HCT116 (cell line): ENCODE results near the gene MED1. TPM values are rescaled to one million over a fixed set of nuclear protein-coding genes. Genes with fewer than 3 reads are reported as not detected.
A peak's percentile ranks its signal among the peaks of the same experiment; 100 is the strongest.
"Not testable (repeated sequence)": the region's sequence is repeated elsewhere in the genome, so short reads cannot be mapped to it uniquely, and the experiment has no call there.

Source experiments
- ATAC-seq: fragments of 200-7000 bp; cut with Tn5 transposase; 2 replicates; pipeline ENCODE4 v1.9.1; 2020; ENCODE audit warnings: mild to moderate bottlenecking, moderate library complexity
- BruUV-seq: library from RNA; stranded (reverse); fragments of 400-500 nt; replicated peaks from 2 replicates; lab custom pipeline; 2021; lab: Mats Ljungman, UMichigan
- CTCF ChIA-PET: fragments of 300-600 bp; sonication (Branson Sonifier 250); formaldehyde crosslinking; loops from one replicate; lab custom pipeline; 2021; ENCODE audit warnings: antibody characterized with exemption; lab: Charles Lee
- POLR2A ChIA-PET: fragments of 300-600, 350-600 bp; sonication (Branson Sonifier 250); formaldehyde crosslinking; loops from one replicate; lab custom pipeline; 2021; ENCODE audit warnings: antibody characterized with exemption; lab: Charles Lee
- RAD21 ChIA-PET, 2 experiments: fragments of 300-600 bp; sonication (Branson Sonifier 250); formaldehyde crosslinking; loops; one replicate each; lab custom pipeline; 2023; ENCODE audit warnings: low total read pairs in 2 of 2; ENCODE audit not compliant: uncharacterized antibody in 2 of 2, unreplicated experiment in 2 of 2, low non-redundant PET in 1 of 2; lab: Charles Lee
- DNase-seq: peaks from one replicate; pipeline ENCODE4 v3.0.0-alpha.2; 2010; ENCODE audit warnings: low read depth, low spot score
- H2AFZ ChIP-seq: fragments of 200-600 bp; shearing (Covaris generic), sonication (generic); 2 replicates; pipeline ENCODE4 v1.6.1; 2017; ENCODE audit warnings: low read depth, mixed run types, mixed read lengths, antibody characterized with exemption, low read length; ENCODE audit not compliant: poor library complexity, severe bottlenecking
- H3K27ac ChIP-seq: 2 replicates; pipeline ENCODE4 v1.5.1; 2012; ENCODE audit warnings: low read depth, low read length
- H3K27me3 ChIP-seq: fragments of 200-600 bp; sonication (generic); 2 replicates; pipeline ENCODE4 v1.6.1; 2016; ENCODE audit warnings: mixed run types, low read length, mixed read lengths; ENCODE audit not compliant: insufficient read depth
- H3K36me3 ChIP-seq, 2 experiments: fragments of 200-500 bp in 1 of 2; fragments of 200-600 bp in 1 of 2; sonication (Bioruptor generic) in 1 of 2; sonication (generic) in 1 of 2; 2 replicates each; pipeline versions ENCODE4 v1.5.1 to v1.6.1; 2014 to 2016; ENCODE audit warnings: low read length in 2 of 2, inconsistent platforms in 1 of 2, mixed read lengths in 1 of 2, mixed run types in 1 of 2; ENCODE audit not compliant: insufficient read depth in 2 of 2, control insufficient read depth in 1 of 2
- H3K4me1 ChIP-seq, 2 experiments: fragments of 200-600 bp in 1 of 2; sonication (generic) in 1 of 2; 2 replicates each; pipeline versions ENCODE4 v1.5.1 to v1.6.1; 2012 to 2017; ENCODE audit warnings: low read length in 2 of 2, inconsistent platforms in 1 of 2, mild to moderate bottlenecking in 1 of 2, mixed read lengths in 1 of 2, mixed run types in 1 of 2, moderate library complexity in 1 of 2; ENCODE audit not compliant: insufficient read depth in 2 of 2, control insufficient read depth in 1 of 2
- H3K4me2 ChIP-seq: fragments of 200-600 bp; sonication (generic); 2 replicates; pipeline ENCODE4 v1.6.1; 2017; ENCODE audit warnings: mixed run types, low read length, mixed read lengths
- H3K4me3 ChIP-seq, 2 experiments: fragments of 200-600 bp in 1 of 2; sonication (generic) in 1 of 2; replicated peaks in 1 of 2; 2 replicates each; pipeline ENCODE4 v1.5.1; 2011 to 2016; ENCODE audit warnings: low read length in 2 of 2, control low read depth in 1 of 2, low read depth in 1 of 2, mild to moderate bottlenecking in 1 of 2, mixed read lengths in 1 of 2, mixed run types in 1 of 2
- H3K79me2 ChIP-seq: fragments of 200-600 bp; sonication (generic); 2 replicates; pipeline ENCODE4 v1.6.1; 2017; ENCODE audit warnings: mild to moderate bottlenecking, mixed run types, low read length, moderate library complexity, mixed read lengths; ENCODE audit not compliant: insufficient read depth
- H3K9ac ChIP-seq: fragments of 200-600 bp; sonication (generic); 2 replicates; pipeline ENCODE4 v1.6.1; 2016; ENCODE audit warnings: low read length, mixed read lengths
- H3K9me2 ChIP-seq: fragments of 200-600 bp; sonication (generic), shearing (Covaris generic); 2 replicates; pipeline ENCODE4 v1.6.1; 2017; ENCODE audit warnings: mixed run types, mild to moderate bottlenecking, moderate library complexity; ENCODE audit not compliant: insufficient read depth
- H3K9me3 ChIP-seq, 2 experiments: fragments of 200-500 bp in 1 of 2; fragments of 200-600 bp in 1 of 2; sonication (Bioruptor generic) in 1 of 2; sonication (generic) in 1 of 2; 2 replicates each; pipeline ENCODE4 v1.6.1; 2014 to 2017; ENCODE audit warnings: low read length in 2 of 2, mixed read lengths in 2 of 2, inconsistent platforms in 1 of 2, low read depth in 1 of 2, mild to moderate bottlenecking in 1 of 2, mixed run types in 1 of 2, moderate library complexity in 1 of 2; ENCODE audit not compliant: control insufficient read depth in 1 of 2, insufficient read depth in 1 of 2
- H4K20me1 ChIP-seq: fragments of 200-600 bp; sonication (generic), shearing (Covaris generic); 2 replicates; pipeline ENCODE4 v1.6.1; 2017; ENCODE audit warnings: mixed run types, mild to moderate bottlenecking, moderate library complexity; ENCODE audit not compliant: insufficient read depth
- ATF3 ChIP-seq: IDR thresholded peaks from 2 replicates; pipeline ENCODE4 v1.6.1; 2012
- EGR1 ChIP-seq: IDR thresholded peaks from 2 replicates; pipeline ENCODE4 v1.6.1; 2012; ENCODE audit warnings: low read depth
- ELF1 ChIP-seq: IDR thresholded peaks from 2 replicates; pipeline ENCODE4 v1.6.1; 2012; ENCODE audit warnings: low read depth, borderline replicate concordance
- EZH2 ChIP-seq: fragments of 200-600 bp; sonication (generic); IDR thresholded peaks from 2 replicates; pipeline ENCODE4 v1.6.1; 2017; ENCODE audit warnings: antibody characterized with exemption, mixed run types
- EZH2phosphoT487 ChIP-seq: fragments of 200-600 bp; IDR thresholded peaks from 2 replicates; pipeline ENCODE4 v1.6.1; 2018; ENCODE audit warnings: antibody characterized with exemption, borderline replicate concordance
- JUND ChIP-seq: IDR thresholded peaks from 2 replicates; pipeline ENCODE4 v1.6.1; 2012
- POLR2A ChIP-seq: IDR thresholded peaks from 2 replicates; pipeline ENCODE4 v1.7.0; 2011; ENCODE audit warnings: borderline replicate concordance; ENCODE audit not compliant: insufficient read depth, insufficient read length; ENCODE audit errors: extremely low read depth
- POLR2AphosphoS5 ChIP-seq: IDR thresholded peaks from 2 replicates; pipeline ENCODE4 v1.6.1; 2011; ENCODE audit warnings: mild to moderate bottlenecking, low read depth, low read length, moderate library complexity
- RAD21 ChIP-seq: IDR thresholded peaks from 2 replicates; pipeline ENCODE4 v1.6.1; 2012; ENCODE audit warnings: low read depth, mild to moderate bottlenecking
- SIN3A ChIP-seq: IDR thresholded peaks from 2 replicates; pipeline ENCODE4 v1.6.1; 2012; ENCODE audit warnings: low read depth
- SRF ChIP-seq: IDR thresholded peaks from 2 replicates; pipeline ENCODE4 v1.6.1; 2012; ENCODE audit warnings: low read depth
- TCF7L2 ChIP-seq: IDR thresholded peaks from 2 replicates; pipeline ENCODE4 v1.7.0; 2011; ENCODE audit warnings: borderline replicate concordance, inconsistent platforms; ENCODE audit not compliant: insufficient read depth, insufficient read length; ENCODE audit errors: extremely low read depth
- YY1 ChIP-seq: IDR thresholded peaks from 2 replicates; pipeline ENCODE4 v1.6.1; 2011; ENCODE audit warnings: low read length, low read depth, moderate library complexity, mild to moderate bottlenecking; ENCODE audit not compliant: insufficient replicate concordance; ENCODE audit errors: extremely low read depth
- intact Hi-C: fragments of 100-400 bp; cut with micrococcal nuclease; formaldehyde crosslinking; loops from 2 replicates; pipeline ENCODE4 v1.10.0; 2022
- total RNA-seq: library from RNA; stranded (reverse); gene quantifications from one replicate; pipeline ENCODE4 v1.2.1, GENCODE V29; 2021; ENCODE audit not compliant: unreplicated experiment
- TF ChIP-seq, protein P1 (sequence below): IDR thresholded peaks from 2 replicates; pipeline ENCODE4 v1.6.1; 2012
- TF ChIP-seq, protein P2 (sequence below): IDR thresholded peaks from 2 replicates; pipeline ENCODE4 v1.6.1; 2011; ENCODE audit warnings: mild to moderate bottlenecking, low read length, moderate library complexity; ENCODE audit not compliant: insufficient replicate concordance; ENCODE audit errors: extremely low read depth

MED1 gene
- total RNA-seq, 1 experiment from 2014 or later = 55.7 TPM

GRCh38 chr17:39464639-39465181, 13.6 kb upstream of the MED1 start:
- POLR2A ChIA-PET, H3K9me3 ChIP-seq, CTCF ChIA-PET, H3K36me3 ChIP-seq, H2AFZ ChIP-seq, H3K9me2 ChIP-seq, H3K4me3 ChIP-seq, H3K27me3 ChIP-seq, RAD21 ChIA-PET, H3K27ac ChIP-seq, intact Hi-C loops, H3K9ac ChIP-seq, ATAC-seq, DNase-seq, BruUV-seq, H3K4me2 ChIP-seq: not testable (repeated sequence)
- H3K79me2 ChIP-seq = peaks cover 81% of the 10 kb centered on the region
- peaks cover 12 to 29% of the 10 kb centered on the region in 2 experiments; a peak in 3 of 4 replicates for H3K4me1 ChIP-seq
- peaks cover 11% of the 10 kb centered on the region for H4K20me1 ChIP-seq

DNA sequence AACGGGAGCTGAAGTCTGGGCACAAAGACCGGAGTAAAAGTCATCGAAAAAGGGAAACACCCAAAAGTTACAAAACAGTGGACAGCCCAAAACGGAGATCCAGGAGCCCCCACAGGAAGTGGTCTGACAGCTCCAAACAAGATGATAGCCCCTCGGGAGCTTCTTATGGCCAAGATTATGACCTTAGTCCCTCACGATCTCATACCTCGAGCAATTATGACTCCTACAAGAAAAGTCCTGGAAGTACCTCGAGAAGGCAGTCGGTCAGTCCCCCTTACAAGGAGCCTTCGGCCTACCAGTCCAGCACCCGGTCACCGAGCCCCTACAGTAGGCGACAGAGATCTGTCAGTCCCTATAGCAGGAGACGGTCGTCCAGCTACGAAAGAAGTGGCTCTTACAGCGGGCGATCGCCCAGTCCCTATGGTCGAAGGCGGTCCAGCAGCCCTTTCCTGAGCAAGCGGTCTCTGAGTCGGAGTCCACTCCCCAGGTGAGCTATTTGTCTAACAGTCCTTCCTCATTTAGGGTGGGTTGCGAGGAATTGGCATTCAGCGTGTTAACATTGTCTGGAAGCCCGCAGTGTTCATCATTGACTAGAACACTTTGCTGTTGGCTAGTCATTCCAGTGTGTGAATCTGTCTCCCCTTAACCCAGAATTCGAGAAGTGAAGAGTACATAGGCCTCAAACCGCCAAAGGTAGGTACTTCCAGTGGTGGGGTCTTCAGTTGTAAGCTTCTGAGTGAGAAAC, 11.7 kb upstream of the MED1 start:
- Histone ChIP-seq H3K4me2 (peak overlapping the region; percentile 89), H3K36me3 (peaks cover 0 to 7% of the 10 kb centered on the region in 2 experiments; a peak in 2 of 4 replicates), H3K4me1 (peaks cover 12 to 29% of the 10 kb centered on the region in 2 experiments; a peak in 3 of 4 replicates), H3K4me3 (peak overlapping the region in 1 of 2 experiments; percentile 92; a peak in 2 of 4 replicates), H4K20me1 (peaks cover 11% of the 10 kb centered on the region), H3K27me3 (no peaks in the 10 kb centered on the region), H3K27ac (no peak overlapping the region), H3K9me2 (no peaks in the 10 kb centered on the region), H2AFZ (no peak overlapping the region), H3K79me2 (peaks cover 63% of the 10 kb centered on the region), H3K9ac (peak overlapping the region; percentile 99; the same call in 1 of the 2 replicates), H3K9me3 (no peaks in the 10 kb centered on the region)
- ChIA-PET CTCF (no interaction called here), POLR2A (interaction anchor here (1.4 kb wide), 1 partner anchor 11 kb away, joined by 6 read pairs; the partner anchor contains the start of gene MED1), RAD21 (no interaction called here)
- BruUV-seq = no TSS peak
- intact Hi-C loops = no loop called here
- ATAC-seq (no peak), DNase-seq (no peak)
- no peak for TF ChIP-seq POLR2A
- no peak for TF ChIP-seq EZH2phosphoT487
- no peak for TF ChIP-seq ATF3
- TF ChIP-seq, protein P1, sequence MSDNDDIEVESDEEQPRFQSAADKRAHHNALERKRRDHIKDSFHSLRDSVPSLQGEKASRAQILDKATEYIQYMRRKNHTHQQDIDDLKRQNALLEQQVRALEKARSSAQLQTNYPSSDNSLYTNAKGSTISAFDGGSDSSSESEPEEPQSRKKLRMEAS = no peak
- no peak for TF ChIP-seq EGR1
- no peak for TF ChIP-seq EZH2
- TF ChIP-seq, protein P2, sequence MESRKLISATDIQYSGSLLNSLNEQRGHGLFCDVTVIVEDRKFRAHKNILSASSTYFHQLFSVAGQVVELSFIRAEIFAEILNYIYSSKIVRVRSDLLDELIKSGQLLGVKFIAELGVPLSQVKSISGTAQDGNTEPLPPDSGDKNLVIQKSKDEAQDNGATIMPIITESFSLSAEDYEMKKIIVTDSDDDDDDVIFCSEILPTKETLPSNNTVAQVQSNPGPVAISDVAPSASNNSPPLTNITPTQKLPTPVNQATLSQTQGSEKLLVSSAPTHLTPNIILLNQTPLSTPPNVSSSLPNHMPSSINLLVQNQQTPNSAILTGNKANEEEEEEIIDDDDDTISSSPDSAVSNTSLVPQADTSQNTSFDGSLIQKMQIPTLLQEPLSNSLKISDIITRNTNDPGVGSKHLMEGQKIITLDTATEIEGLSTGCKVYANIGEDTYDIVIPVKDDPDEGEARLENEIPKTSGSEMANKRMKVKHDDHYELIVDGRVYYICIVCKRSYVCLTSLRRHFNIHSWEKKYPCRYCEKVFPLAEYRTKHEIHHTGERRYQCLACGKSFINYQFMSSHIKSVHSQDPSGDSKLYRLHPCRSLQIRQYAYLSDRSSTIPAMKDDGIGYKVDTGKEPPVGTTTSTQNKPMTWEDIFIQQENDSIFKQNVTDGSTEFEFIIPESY = no peak
- no peak for TF ChIP-seq SIN3A
- no peak for TF ChIP-seq RAD21
- TF ChIP-seq SRF = no peak
- no peak for TF ChIP-seq ELF1
- no peak for TF ChIP-seq POLR2AphosphoS5
- TF ChIP-seq TCF7L2 = no peak
- TF ChIP-seq YY1 = no peak
- TF ChIP-seq JUND = no peak
